Adipocyte (in vitro differentiated cells): ENCODE results near the gene ARL2BP.

Source experiments
- DNase-seq: peaks from one replicate; pipeline ENCODE4 v3.0.0-alpha.2; 2015; ENCODE audit warnings: low read depth
- H3K27me3 ChIP-seq: replicated peaks from 2 replicates; pipeline ENCODE4 v1.7.0; 2013; ENCODE audit warnings: mild to moderate bottlenecking, low read length, moderate library complexity; ENCODE audit not compliant: control insufficient read depth, insufficient read depth
- H3K36me3 ChIP-seq: 2 replicates; pipeline ENCODE4 v1.7.0; 2013; ENCODE audit warnings: low read length, mild to moderate bottlenecking, moderate library complexity; ENCODE audit not compliant: control insufficient read depth, insufficient read depth, severe bottlenecking
- H3K4me1 ChIP-seq: 2 replicates; pipeline ENCODE4 v1.7.0; 2013; ENCODE audit warnings: mild to moderate bottlenecking, low read length, moderate library complexity; ENCODE audit not compliant: control insufficient read depth, insufficient read depth
- H3K4me3 ChIP-seq: 2 replicates; pipeline ENCODE4 v1.7.0; 2013; ENCODE audit warnings: mild to moderate bottlenecking, low read length, moderate library complexity
- H3K9ac ChIP-seq: 2 replicates; pipeline ENCODE4 v1.7.0; 2013; ENCODE audit warnings: mild to moderate bottlenecking, low read length, moderate library complexity
- H3K9me3 ChIP-seq: 2 replicates; pipeline ENCODE4 v1.7.0; 2013; ENCODE audit warnings: mild to moderate bottlenecking, low read length, moderate library complexity; ENCODE audit not compliant: control insufficient read depth

The ARL2BP gene

DNA sequence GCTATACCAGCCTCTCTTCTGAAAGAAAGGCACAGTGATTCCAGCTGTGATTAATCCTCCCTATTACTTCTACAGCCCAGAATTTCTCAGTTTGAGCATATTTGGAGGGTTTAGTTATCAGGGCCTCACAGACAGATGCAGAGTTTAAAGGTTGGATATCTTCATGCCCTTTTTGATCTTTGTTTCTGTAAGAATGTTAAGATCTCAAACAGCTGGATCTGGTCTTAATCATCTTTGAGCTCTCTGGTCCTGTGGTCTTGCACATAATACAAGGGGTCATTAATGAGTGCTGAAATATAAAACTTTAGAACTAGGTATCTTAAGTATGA, 9.1 kb upstream of the ARL2BP start:
- Histone ChIP-seq H3K9me3 (no peaks in the 10 kb centered on the region), H3K4me3 (no peak overlapping the region), H3K27me3 (no peaks in the 10 kb centered on the region), H3K36me3 (peaks cover 71% of the 10 kb centered on the region), H3K9ac (no peak overlapping the region), H3K4me1 (peaks cover 37% of the 10 kb centered on the region)
- no peak for DNase-seq

DNA sequence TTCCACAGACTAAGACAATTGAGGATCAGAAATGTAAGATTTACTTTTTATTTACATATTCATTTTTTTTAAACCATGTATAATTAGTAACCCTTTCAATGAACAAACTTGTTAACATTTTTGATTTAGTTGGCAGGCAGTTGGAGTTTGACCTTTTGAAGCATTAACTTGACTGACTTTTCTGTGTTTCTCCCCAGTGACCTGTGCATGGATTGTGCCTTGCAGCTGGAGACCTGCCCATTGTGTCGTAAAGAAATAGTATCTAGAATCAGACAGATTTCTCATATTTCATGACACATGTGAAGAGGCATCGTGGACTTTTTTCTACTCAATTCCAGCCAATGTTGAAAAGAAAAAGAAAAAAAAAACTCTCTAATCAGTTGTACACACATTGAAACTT, 6.4 kb upstream of the ARL2BP start:
- peak; percentile 6 for DNase-seq
- Histone ChIP-seq H3K9ac (peak overlapping the region; percentile 27), H3K27me3 (no peaks in the 10 kb centered on the region), H3K36me3 (peaks cover 44% of the 10 kb centered on the region), H3K4me1 (peaks cover 24% of the 10 kb centered on the region), H3K4me3 (no peak overlapping the region), H3K9me3 (no peaks in the 10 kb centered on the region)

DNA sequence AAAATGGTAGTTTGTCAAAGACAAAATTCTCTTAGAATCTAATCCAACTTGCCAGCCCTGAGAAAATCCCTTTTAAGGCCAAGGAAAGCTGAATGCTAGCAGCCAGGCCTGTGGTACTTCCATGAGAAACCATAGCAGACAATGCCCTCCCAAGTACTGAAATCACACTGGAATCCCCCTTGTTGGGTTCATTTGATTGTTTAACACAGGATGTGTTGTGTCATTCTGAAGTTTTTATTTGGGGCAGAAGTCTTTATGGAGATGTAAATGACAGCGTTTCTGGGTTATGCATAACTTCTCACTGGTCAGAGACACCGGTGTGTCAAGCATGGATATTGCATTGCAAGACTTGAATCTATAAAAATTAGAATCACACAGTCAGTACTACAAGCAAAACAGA, 6.0 kb upstream of the ARL2BP start:
- DNase-seq: no peak
- no peaks in the 10 kb centered on the region for H3K9me3 ChIP-seq
- no peak overlapping the region for H3K4me3 ChIP-seq
- peaks cover 40% of the 10 kb centered on the region for H3K36me3 ChIP-seq
- peaks cover 24% of the 10 kb centered on the region for H3K4me1 ChIP-seq
- no peaks in the 10 kb centered on the region for H3K27me3 ChIP-seq
- H3K9ac ChIP-seq: peak overlapping the region; percentile 27

DNA sequence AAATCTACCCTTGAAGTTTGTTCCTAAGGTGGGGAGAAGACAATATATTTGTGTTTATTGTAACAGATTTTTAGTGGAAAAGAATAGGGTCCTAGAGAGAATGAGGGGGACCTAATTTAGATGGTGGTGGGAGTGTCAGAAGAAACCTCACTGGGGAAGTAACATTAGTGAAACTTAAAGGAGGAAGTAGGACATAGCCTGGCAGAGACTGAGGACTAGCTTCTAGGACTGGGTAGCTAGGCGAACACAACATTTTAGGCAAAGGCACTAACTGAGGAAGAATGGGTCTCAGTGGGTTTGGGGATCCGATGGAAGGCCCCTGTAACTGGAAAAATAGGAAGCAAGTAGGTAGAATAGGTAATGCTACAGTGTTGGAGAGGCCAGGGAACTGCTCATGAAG, 4.2 kb upstream of the ARL2BP start:
- no peak overlapping the region for H3K9ac ChIP-seq
- H3K9me3 ChIP-seq: no peaks in the 10 kb centered on the region
- no peak for DNase-seq
- no peaks in the 10 kb centered on the region for H3K27me3 ChIP-seq
- peaks cover 27% of the 10 kb centered on the region for H3K4me1 ChIP-seq
- H3K4me3 ChIP-seq: no peak overlapping the region
- H3K36me3 ChIP-seq: peaks cover 22% of the 10 kb centered on the region

DNA sequence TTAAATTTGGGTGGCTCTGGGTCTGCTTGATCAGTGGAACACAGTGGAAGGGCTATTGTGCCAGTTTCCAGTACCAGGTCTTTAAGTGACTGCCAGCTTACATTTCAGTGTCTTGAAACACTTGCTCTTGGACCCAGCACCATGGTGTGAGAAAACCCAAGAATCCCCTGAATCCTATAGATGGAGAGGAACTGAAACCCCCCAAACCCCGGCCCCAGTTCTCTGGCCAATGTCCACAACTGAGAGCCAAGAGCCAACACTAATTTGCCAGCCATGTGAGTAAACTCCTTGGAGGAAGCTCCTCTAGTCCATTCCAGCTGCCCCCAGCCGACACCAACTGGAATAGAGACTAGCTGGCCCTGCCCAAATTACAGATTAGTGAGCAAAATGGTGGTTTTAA, 2.4 kb upstream of the ARL2BP start:
- Histone ChIP-seq H3K4me1 (peaks cover 30% of the 10 kb centered on the region), H3K9ac (no peak overlapping the region), H3K9me3 (no peaks in the 10 kb centered on the region), H3K4me3 (no peak overlapping the region), H3K27me3 (no peaks in the 10 kb centered on the region), H3K36me3 (peaks cover 24% of the 10 kb centered on the region)
- DNase-seq: no peak

DNA sequence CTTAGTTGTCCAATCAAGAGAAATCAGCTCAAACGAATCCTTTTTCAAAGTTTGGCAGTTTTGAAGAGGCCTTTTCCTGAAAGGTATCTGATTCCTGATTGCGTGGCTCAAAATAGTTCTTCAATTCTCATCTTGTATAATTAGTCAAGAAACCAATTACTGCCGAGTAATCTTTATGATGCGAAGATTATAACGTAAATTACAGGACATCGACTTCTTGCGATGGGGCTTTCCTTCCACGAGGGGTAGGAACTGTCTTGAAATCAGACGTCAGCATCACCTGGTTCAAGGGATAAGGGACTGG, 644 bp upstream of the ARL2BP start:
- no peak for DNase-seq
- Histone ChIP-seq H3K27me3 (no peaks in the 10 kb centered on the region), H3K36me3 (peaks cover 35% of the 10 kb centered on the region), H3K9ac (peak overlapping the region; percentile 94), H3K9me3 (no peaks in the 10 kb centered on the region), H3K4me3 (peak overlapping the region; percentile 91), H3K4me1 (peaks cover 15% of the 10 kb centered on the region)

DNA sequence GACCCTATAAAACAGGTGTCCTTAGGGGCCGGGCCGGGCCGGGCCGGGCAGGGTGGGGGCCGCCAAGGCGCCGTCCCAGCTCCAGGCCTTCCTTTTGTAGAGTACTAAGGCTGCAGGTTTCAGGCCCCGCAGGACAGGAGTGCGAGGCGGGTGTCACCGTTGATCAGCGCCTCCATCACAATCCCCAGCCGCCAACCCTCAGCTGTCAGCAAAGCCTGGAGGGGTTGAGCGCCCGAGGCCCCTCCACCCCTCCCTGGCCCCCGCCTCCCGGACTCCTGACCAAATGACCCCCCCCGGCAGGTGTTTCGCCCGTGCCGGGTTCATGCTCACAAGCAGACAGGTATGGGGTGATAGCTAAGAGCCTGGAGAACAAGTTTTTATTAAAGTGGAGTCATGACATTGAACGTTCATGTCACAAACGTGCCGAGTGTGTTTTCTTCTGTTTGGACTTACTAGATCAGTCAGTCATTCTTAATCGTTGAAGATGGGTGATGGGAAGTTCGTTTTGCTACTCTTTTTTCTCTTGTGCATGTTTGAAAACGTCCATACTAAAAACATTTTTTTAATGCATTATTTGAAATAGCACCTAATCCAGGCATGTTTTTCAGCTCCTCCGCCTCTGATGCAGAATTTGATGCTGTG, 534 bp downstream of the ARL2BP start:
- Histone ChIP-seq H3K9me3 (no peaks in the 10 kb centered on the region), H3K4me1 (peaks cover 11% of the 10 kb centered on the region), H3K9ac (peak overlapping the region; percentile 94), H3K27me3 (no peaks in the 10 kb centered on the region), H3K36me3 (peaks cover 40% of the 10 kb centered on the region), H3K4me3 (peak overlapping the region; percentile 91)
- DNase-seq: peak; percentile 58

DNA sequence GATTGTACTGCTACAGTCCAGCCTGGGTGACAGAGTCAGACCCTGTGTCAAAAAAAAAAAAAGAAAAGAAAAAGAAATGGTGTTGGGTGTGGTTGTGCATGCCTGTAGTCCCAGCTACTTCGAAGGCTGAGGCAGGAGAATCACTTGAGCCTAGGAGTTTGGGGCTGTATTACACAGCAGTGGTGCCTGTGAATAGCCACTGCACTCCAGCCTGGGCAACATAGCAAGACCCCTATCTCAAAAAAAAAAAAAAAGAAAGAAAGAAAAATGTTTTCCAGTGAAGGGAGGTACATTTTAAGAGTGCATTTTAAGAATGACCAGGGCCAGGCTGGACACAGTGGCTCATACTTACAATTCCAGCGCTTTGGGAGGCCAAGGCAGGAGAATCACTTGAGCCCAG, 6.3 kb downstream of the ARL2BP start:
- H3K36me3 ChIP-seq: peaks cover 67% of the 10 kb centered on the region

DNA sequence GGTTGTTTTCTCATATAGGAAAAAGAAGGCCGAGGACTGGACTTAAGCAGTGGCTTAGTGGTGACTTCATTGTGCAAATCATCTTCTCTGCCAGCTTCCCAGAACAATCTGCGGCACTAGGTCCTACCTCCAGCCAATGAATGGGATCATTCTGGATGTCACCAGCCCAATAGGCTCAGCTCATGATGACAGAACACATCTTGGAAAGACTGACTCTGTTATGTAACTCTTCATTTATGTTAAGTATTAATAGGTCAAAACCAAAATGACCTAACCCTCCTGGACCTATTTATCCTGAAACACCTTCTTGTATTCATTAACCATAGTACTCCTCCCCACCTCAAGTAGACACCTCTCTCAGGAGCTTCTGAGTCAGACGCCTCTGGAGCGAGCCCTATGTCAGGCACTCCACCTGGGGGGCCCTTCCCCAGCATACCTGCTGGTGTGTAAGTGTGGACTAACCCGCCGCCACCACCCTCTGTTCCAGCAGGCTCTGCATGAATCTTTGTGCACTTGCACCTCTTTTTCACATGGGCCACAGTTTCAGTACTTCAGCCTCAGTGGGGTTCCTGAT, 7.2 kb downstream of the ARL2BP start:
- Histone ChIP-seq H3K9me3 (no peaks in the 10 kb centered on the region), H3K36me3 (peaks cover 61% of the 10 kb centered on the region), H3K9ac (no peak overlapping the region), H3K4me3 (no peak overlapping the region), H3K4me1 (peaks cover 11% of the 10 kb centered on the region), H3K27me3 (no peaks in the 10 kb centered on the region)
- DNase-seq: no peak

More for the DNA sequence above, 6.3 kb downstream of the ARL2BP start:
- Histone ChIP-seq H3K9ac (no peak overlapping the region), H3K4me3 (no peak overlapping the region), H3K9me3 (no peaks in the 10 kb centered on the region), H3K27me3 (no peaks in the 10 kb centered on the region), H3K4me1 (peaks cover 12% of the 10 kb centered on the region)
- DNase-seq: no peak

DNA sequence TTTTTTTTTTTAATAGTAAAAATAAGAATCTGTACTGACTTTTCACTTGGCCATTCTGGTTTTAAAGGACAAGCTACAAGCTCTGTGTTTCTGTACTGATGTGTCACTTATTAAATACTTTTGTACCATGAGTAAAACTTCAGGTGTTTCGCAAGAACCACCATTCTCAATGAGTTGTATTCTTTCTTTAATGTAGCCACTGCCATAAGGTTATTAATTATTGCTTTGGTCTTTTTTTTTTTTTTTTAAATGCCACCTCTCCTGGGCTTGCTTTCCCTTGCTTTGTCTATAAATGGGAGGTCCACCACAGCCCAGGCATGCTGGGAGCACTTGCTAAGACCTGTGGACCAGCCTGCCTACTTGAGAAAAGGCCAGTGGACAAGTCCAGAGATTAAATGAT, 8.4 kb downstream of the ARL2BP start:
- H3K9ac ChIP-seq: no peak overlapping the region
- no peaks in the 10 kb centered on the region for H3K27me3 ChIP-seq
- no peak overlapping the region for H3K4me3 ChIP-seq
- no peak for DNase-seq
- H3K36me3 ChIP-seq: peaks cover 48% of the 10 kb centered on the region
- no peaks in the 10 kb centered on the region for H3K9me3 ChIP-seq
- peaks cover 11% of the 10 kb centered on the region for H3K4me1 ChIP-seq

DNA sequence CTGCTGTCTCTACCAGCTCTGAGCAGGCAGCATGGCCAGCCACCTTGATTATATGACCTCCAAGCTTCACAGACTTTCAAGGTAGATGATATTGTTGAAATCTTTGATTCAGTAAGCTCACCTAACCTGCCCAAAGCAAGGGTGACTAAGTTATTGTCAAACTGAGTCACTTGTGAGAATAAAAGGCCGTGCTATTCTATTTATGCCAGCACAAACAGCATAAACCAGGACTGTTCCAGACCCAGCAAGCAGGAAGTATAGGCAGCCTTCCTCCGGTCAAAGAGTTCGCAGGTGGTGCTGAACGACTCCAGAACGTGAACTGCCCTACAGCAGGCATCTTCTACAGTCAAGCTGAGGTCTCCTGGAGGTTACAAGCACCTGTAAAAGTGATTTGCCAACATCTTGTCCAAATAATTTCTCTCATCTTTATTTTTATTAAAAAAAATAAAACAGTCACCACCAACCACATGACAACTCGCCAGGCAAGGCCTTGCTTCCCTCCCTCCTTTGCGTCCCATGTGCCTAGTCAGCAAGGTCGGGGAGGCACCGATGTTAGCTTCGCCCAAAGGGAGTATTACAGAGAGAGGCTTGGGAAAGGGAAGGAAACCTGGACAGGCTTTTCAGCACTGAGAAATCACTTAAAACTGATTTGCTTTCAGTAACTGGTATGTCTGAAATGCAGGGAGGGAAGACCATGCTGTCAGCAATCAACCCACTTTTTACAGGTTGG, 10.8 kb downstream of the ARL2BP start:
- H3K4me1 ChIP-seq: peaks cover 19% of the 10 kb centered on the region
- H3K9ac ChIP-seq: no peak overlapping the region
- H3K36me3 ChIP-seq: peaks cover 25% of the 10 kb centered on the region
- no peaks in the 10 kb centered on the region for H3K27me3 ChIP-seq
- H3K4me3 ChIP-seq: no peak overlapping the region
- no peaks in the 10 kb centered on the region for H3K9me3 ChIP-seq
- DNase-seq: no peak
